Measurements from ENCODE around the gene HABP4.

DNA sequence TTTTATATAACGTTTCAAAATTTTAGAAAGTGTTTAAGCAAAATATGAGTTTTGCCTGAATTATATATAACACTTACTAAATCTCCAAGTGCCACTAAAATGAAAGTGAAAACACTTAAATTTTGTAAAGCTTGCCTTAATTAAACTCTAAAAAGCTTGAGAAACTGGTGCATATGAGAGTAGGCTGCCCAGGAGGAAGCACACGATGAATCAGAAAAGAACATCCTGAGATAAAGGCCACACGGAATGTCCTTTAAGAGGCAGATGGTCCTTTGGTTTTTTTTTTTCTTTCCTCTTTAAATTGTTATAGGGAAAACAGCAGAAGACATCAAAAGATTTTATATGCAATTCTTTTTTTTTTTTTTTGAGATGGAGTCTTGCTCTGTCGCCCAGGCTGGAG is 60.3 kb downstream of the HABP4 start:
- TF ChIP-seq ZSCAN29 (IDR thresholded peaks at IDR 0.05) (no peak), GABPA (IDR thresholded peaks at IDR 0.05; ENCODE audit: low read depth) (no peak), POLR2AphosphoS5 (IDR thresholded peaks at IDR 0.05; ENCODE audit: low read length) (no peak), POLR2A (IDR thresholded peaks at IDR 0.05; ENCODE audit: low read depth, low read length) (no peak), SRF (IDR thresholded peaks at IDR 0.05; ENCODE audit: low read depth in 2 of 2, low read length in 2 of 2) (no peak), HDAC2 (IDR thresholded peaks at IDR 0.05) (no peak), RCOR1 (conservative IDR thresholded peaks at IDR 0.05; ENCODE audit: low read depth, low read length) (no peak), BHLHE40 (IDR thresholded peaks at IDR 0.05; ENCODE audit: borderline replicate concordance in 1 of 2, low read depth in 2 of 2, low read length in 1 of 2) (no peak), HDGF (IDR thresholded peaks at IDR 0.05) (no peak), LARP7 (IDR thresholded peaks at IDR 0.05) (no peak)
- TF ChIP-seq, protein P1, sequence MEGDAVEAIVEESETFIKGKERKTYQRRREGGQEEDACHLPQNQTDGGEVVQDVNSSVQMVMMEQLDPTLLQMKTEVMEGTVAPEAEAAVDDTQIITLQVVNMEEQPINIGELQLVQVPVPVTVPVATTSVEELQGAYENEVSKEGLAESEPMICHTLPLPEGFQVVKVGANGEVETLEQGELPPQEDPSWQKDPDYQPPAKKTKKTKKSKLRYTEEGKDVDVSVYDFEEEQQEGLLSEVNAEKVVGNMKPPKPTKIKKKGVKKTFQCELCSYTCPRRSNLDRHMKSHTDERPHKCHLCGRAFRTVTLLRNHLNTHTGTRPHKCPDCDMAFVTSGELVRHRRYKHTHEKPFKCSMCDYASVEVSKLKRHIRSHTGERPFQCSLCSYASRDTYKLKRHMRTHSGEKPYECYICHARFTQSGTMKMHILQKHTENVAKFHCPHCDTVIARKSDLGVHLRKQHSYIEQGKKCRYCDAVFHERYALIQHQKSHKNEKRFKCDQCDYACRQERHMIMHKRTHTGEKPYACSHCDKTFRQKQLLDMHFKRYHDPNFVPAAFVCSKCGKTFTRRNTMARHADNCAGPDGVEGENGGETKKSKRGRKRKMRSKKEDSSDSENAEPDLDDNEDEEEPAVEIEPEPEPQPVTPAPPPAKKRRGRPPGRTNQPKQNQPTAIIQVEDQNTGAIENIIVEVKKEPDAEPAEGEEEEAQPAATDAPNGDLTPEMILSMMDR (IDR thresholded peaks at IDR 0.05 in 2 of 3, conservative IDR thresholded peaks at IDR 0.05 in 1 of 3; ENCODE audit: control insufficient read depth in 2 of 3, extremely low read depth in 1 of 3, insufficient read depth in 1 of 3, low read depth in 3 of 3, low read length in 3 of 3), result no peak
- TF ChIP-seq, protein P2, sequence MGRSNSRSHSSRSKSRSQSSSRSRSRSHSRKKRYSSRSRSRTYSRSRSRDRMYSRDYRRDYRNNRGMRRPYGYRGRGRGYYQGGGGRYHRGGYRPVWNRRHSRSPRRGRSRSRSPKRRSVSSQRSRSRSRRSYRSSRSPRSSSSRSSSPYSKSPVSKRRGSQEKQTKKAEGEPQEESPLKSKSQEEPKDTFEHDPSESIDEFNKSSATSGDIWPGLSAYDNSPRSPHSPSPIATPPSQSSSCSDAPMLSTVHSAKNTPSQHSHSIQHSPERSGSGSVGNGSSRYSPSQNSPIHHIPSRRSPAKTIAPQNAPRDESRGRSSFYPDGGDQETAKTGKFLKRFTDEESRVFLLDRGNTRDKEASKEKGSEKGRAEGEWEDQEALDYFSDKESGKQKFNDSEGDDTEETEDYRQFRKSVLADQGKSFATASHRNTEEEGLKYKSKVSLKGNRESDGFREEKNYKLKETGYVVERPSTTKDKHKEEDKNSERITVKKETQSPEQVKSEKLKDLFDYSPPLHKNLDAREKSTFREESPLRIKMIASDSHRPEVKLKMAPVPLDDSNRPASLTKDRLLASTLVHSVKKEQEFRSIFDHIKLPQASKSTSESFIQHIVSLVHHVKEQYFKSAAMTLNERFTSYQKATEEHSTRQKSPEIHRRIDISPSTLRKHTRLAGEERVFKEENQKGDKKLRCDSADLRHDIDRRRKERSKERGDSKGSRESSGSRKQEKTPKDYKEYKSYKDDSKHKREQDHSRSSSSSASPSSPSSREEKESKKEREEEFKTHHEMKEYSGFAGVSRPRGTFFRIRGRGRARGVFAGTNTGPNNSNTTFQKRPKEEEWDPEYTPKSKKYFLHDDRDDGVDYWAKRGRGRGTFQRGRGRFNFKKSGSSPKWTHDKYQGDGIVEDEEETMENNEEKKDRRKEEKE (IDR thresholded peaks at IDR 0.05), result no peak
- TF ChIP-seq, protein P3, sequence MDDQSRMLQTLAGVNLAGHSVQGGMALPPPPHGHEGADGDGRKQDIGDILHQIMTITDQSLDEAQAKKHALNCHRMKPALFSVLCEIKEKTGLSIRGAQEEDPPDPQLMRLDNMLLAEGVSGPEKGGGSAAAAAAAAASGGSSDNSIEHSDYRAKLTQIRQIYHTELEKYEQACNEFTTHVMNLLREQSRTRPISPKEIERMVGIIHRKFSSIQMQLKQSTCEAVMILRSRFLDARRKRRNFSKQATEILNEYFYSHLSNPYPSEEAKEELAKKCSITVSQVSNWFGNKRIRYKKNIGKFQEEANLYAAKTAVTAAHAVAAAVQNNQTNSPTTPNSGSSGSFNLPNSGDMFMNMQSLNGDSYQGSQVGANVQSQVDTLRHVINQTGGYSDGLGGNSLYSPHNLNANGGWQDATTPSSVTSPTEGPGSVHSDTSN (IDR thresholded peaks at IDR 0.05; ENCODE audit: insufficient replicate concordance, low read depth, low read length), result no peak

Data from GM12878 (cell line).